PFSK-1 (cell line): ENCODE data around the gene LRFN4.
A peak's percentile ranks its signal among the peaks of the same experiment; 100 is the strongest.

Source experiments
- FOXP2 ChIP-seq: optimal IDR thresholded peaks from 2 replicates; pipeline ENCODE3; 2011; ENCODE audit warnings: borderline replicate concordance, control low read depth, inconsistent platforms; ENCODE audit not compliant: insufficient read depth; ENCODE audit errors: extremely low read length, extremely low read depth
- POLR2AphosphoS5 ChIP-seq: IDR thresholded peaks from 2 replicates; pipeline ENCODE4 v1.6.1; 2012; ENCODE audit warnings: low read depth, mild to moderate bottlenecking, control low read depth, low read length, moderate library complexity
- SIN3A ChIP-seq: IDR thresholded peaks from 2 replicates; pipeline ENCODE4 v1.6.1; 2012; ENCODE audit warnings: mild to moderate bottlenecking, low read length, moderate library complexity, borderline replicate concordance; ENCODE audit not compliant: insufficient read depth
- TAF1 ChIP-seq: IDR thresholded peaks from 2 replicates; pipeline ENCODE4 v1.6.1; 2012; ENCODE audit warnings: low read length, control low read depth, borderline replicate concordance; ENCODE audit not compliant: insufficient read depth
- TF ChIP-seq, protein P1 (sequence below), 2 experiments: IDR thresholded peaks; 2 replicates each; pipeline versions ENCODE4 v1.6.1 to v1.8.0; 2011 to 2012; ENCODE audit warnings: low read depth in 2 of 2, low read length in 2 of 2, control low read depth in 1 of 2, inconsistent platforms in 1 of 2, mild to moderate bottlenecking in 1 of 2, moderate library complexity in 1 of 2; ENCODE audit not compliant: insufficient read depth in 1 of 2

Gene LRFN4

GRCh38 chr11:66861774-66862558 is 5.1 kb downstream of the LRFN4 start:
- TF ChIP-seq POLR2AphosphoS5 (0 out of 2 replicates have a peak, but pooled peaks have one; percentile 23), SIN3A (no peak)

- TF ChIP-seq SIN3A (no peak), FOXP2 (no peak), POLR2AphosphoS5 (no peak), TAF1 (no peak)
Measured at GRCh38 chr11:66862559-66863037, 5.7 kb downstream of the LRFN4 start.

GRCh38 chr11:66863428-66864125 is 6.7 kb downstream of the LRFN4 start:
- TF ChIP-seq, protein P1, sequence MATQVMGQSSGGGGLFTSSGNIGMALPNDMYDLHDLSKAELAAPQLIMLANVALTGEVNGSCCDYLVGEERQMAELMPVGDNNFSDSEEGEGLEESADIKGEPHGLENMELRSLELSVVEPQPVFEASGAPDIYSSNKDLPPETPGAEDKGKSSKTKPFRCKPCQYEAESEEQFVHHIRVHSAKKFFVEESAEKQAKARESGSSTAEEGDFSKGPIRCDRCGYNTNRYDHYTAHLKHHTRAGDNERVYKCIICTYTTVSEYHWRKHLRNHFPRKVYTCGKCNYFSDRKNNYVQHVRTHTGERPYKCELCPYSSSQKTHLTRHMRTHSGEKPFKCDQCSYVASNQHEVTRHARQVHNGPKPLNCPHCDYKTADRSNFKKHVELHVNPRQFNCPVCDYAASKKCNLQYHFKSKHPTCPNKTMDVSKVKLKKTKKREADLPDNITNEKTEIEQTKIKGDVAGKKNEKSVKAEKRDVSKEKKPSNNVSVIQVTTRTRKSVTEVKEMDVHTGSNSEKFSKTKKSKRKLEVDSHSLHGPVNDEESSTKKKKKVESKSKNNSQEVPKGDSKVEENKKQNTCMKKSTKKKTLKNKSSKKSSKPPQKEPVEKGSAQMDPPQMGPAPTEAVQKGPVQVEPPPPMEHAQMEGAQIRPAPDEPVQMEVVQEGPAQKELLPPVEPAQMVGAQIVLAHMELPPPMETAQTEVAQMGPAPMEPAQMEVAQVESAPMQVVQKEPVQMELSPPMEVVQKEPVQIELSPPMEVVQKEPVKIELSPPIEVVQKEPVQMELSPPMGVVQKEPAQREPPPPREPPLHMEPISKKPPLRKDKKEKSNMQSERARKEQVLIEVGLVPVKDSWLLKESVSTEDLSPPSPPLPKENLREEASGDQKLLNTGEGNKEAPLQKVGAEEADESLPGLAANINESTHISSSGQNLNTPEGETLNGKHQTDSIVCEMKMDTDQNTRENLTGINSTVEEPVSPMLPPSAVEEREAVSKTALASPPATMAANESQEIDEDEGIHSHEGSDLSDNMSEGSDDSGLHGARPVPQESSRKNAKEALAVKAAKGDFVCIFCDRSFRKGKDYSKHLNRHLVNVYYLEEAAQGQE (IDR thresholded peaks at IDR 0.05; ENCODE audit: insufficient read depth in 1 of 2, low read depth in 2 of 2, low read length in 2 of 2), result no peak
- TF ChIP-seq TAF1, result no peak
- TF ChIP-seq POLR2AphosphoS5, result no peak
- no peak for TF ChIP-seq FOXP2
- TF ChIP-seq SIN3A, result no peak

- TF ChIP-seq POLR2AphosphoS5 (no peak), FOXP2 (no peak), SIN3A (no peak), TAF1 (no peak)
- TF ChIP-seq, protein P1 (IDR thresholded peaks at IDR 0.05; ENCODE audit: insufficient read depth in 1 of 2, low read depth in 2 of 2, low read length in 2 of 2), result no peak
Measured at GRCh38 chr11:66864172-66864901, 7.5 kb downstream of the LRFN4 start.

DNA sequence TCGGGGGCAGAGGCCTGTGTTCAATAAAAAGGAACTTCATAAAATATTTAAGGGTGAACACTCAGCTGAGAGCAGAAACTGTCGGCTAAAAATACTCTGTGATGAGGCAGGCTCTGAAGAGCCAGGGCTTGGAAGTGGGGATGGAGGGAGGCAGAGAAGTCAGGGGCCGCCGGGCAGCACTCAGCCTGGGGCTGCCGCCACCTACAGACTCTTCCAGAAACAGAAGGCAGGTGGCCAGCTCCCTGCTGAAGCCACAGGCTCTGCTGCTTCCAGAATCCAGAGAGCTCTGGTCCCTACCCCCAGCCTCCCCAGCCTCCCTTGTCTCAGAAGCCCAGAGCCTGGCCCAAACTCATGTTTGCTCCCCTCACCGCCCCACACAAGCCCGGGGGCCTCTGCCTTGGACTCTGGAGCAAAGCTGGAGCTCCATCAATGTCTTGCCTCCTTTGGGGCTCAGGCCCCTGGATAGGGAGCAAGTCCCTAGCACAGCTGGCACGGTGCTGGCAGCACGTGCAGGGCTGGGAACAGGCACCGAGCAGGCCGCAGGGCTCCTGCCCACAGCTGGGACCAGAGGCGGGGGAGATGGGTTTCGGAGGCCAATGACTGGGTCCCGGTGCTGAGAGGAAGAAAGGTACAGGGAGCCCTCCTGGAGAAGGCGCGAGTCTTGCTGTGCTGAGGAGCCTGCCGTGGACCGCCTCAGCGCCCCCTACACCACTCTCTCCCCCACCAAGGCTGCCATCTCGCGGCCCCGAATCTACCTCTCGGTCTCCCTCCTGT is 8.2 kb downstream of the LRFN4 start:
- TF ChIP-seq TAF1 (no peak), SIN3A (no peak), FOXP2 (no peak)

GRCh38 chr11:66866007-66866406 is 9.1 kb downstream of the LRFN4 start:
- no peak for TF ChIP-seq TAF1
- TF ChIP-seq, protein P1 (IDR thresholded peaks at IDR 0.05; ENCODE audit: insufficient read depth in 1 of 2, low read depth in 2 of 2, low read length in 2 of 2), result no peak
- no peak for TF ChIP-seq POLR2AphosphoS5
- TF ChIP-seq FOXP2, result no peak
- TF ChIP-seq SIN3A, result no peak
